ENCODE results near the gene SMOC2.
A peak's percentile ranks its signal among the peaks of the same experiment; 100 is the strongest.

SMOC2 gene

GRCh38 chr6:168612586-168612985, 171.6 kb downstream of the SMOC2 start:
- FAIRE-seq = no peak
- no peak for DNase-seq (ENCODE audit: insufficient read length, low spot score)

GRCh38 chr6:168615837-168616236, 174.9 kb downstream of the SMOC2 start:
- DNase-seq (ENCODE audit: insufficient read length, low spot score) (no peak), FAIRE-seq (no peak)

DNA sequence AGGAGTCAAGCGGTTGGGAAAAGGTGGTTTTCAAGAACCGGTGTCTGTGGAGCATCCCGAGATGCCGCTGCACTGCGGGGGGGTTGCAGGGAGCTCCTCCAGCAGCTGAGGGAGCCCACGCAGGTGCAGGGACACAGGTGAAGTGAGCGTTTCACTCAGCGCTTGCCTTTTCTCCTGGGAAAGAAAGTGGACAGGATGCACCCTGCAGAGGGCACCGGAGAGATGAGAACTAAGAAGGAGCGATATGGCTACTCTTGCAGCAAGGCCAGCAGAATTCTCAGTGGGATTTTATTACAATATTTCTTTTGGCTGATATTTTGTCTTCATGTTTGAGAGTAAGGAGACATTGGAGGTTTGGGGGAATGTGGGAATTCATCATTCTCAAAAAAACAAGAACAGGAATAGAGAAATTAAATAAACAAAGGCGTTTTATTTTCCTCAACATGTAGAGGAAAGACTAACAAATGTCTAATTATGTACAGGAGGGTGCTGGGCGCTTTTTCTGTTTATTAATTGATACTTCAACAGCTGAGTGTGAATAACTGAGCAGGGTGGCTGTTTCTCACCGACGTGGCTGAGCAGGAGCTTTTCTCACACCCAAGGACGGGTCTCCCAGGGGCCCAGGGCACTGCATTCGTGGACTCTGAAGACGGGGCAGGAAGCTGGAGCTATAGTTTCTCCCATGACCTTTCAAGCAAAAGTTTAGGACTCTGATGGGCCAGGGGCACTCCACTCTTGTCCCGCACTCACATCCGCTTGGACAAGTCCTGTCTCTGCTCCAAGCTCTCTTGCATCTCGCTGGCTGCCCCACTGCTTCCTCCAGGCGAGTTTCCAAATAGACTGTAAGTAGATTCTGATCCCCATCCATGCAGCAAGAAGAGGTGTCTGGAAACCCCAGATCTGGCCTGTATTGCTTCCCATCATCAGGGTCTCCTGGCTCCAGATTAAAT, 176.1 kb downstream of the SMOC2 start:
- FAIRE-seq (no peak), DNase-seq (ENCODE audit: insufficient read length, low spot score) (peak; percentile 35)

DNA sequence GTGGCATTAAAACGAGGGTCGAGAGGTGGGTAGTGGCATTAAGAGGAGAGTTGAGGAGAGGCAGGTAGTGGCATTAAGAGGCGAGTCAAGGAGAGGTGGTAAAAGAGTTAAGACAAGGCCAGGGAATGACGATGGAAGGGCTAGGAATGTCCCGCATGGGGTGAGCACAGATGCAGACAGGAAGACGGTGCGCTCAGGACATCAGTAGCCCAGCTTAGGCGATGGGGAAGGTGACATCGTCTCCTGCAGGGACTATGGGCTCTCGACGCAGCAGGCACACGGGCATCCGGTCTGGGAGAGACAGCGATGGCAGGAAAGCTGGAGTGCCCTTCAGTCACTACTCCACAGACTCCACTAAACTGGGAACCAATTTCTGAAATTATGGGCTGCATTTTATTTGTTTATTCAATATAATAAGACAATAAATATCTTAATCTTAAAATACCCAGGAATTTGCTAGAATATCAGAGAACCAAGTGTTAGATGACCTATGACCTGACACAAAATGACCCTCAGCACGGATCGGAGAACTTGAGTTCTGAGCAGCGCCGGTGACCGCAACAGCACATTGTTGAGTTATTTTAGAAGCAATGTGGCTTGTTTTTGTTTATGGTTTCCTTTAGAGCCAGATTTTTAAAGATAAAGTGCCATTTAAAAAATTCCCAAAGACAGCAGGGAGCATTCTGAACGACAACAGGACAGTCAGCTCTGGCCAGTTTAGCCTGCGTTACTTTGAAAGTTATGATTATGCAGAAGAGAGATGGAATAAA, 177.7 kb downstream of the SMOC2 start:
- DNase-seq (ENCODE audit: insufficient read length, low spot score) (no peak), FAIRE-seq (no peak)

- FAIRE-seq = no peak
- DNase-seq (ENCODE audit: insufficient read length, low spot score) = no peak
These were observed 178.8 kb downstream of the SMOC2 start for GRCh38 chr6:168619560-168620314.

- DNase-seq (ENCODE audit: insufficient read length, low spot score) (no peak), FAIRE-seq (no peak)
These were observed 179.6 kb downstream of the SMOC2 start for GRCh38 chr6:168620578-168620977.

GRCh38 chr6:168623736-168624135, 182.8 kb downstream of the SMOC2 start:
- FAIRE-seq = no peak
- DNase-seq (ENCODE audit: insufficient read length, low spot score) = no peak

DNA sequence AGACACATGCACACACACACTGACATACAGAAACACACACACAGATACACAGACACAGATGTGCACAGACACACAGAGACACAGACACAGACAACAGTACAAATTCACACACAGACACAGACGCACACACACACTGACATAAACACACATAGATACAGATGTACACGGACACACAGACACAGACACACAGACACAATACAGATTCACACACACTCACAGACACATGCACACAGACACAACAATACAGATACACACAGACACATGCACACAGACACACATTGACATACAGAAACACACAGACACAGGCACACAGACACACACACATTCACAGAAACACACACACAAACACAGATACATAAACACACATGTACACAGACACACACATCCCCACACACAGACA, 183.6 kb downstream of the SMOC2 start:
- no peak for DNase-seq (ENCODE audit: insufficient read length, low spot score)
- peak; percentile 74 for FAIRE-seq

DNA sequence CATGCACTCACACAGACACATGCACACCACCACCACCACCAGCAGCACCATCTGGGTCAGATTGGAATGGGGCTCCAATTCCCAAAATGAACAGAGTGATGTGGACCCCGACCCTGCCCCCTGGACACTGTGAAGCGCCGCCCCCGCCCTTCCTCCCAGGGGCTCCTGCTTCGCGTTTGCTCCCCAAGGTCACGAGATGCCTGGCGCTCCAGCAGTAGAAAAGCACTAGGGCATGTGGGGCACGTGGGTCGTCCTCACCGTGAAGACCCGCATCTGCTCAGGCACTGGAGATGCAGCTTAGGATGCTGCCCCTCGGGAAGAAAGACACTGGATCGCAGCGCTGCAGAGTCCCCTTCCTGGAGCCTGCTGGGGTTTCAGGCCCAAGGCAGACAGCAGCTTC, 184.0 kb downstream of the SMOC2 start:
- DNase-seq (ENCODE audit: insufficient read length, low spot score) = no peak
- FAIRE-seq = no peak

GRCh38 chr6:168625602-168626001, 184.6 kb downstream of the SMOC2 start:
- FAIRE-seq (no peak), DNase-seq (ENCODE audit: insufficient read length, low spot score) (no peak)

- DNase-seq (ENCODE audit: insufficient read length, low spot score) (no peak), FAIRE-seq (no peak)
These were observed 185.1 kb downstream of the SMOC2 start for GRCh38 chr6:168626046-168626602.

- FAIRE-seq = no peak
- no peak for DNase-seq (ENCODE audit: insufficient read length, low spot score)
These were observed 186.7 kb downstream of the SMOC2 start for GRCh38 chr6:168627506-168628175.

DNA sequence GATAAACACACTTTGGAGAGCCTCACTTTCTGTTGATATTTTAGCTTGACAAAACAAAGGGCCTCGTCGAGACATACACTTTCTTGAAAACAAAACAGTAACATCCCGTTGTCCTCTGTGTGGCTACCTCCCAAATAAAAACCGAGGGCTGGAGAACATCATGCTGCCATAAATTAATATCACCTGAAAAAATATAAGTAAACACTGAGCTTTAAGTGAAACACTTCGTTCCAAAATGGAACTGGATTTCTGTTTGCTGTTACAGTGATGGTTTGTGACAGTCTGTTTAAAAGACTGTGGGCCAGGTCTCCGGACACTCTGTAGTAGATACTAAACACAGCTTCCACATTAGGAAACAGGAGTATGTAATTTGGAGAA, 187.2 kb downstream of the SMOC2 start:
- DNase-seq (ENCODE audit: insufficient read length, low spot score) = no peak
- FAIRE-seq = no peak

GRCh38 chr6:168628732-168629245, 187.8 kb downstream of the SMOC2 start:
- FAIRE-seq = no peak

DNA sequence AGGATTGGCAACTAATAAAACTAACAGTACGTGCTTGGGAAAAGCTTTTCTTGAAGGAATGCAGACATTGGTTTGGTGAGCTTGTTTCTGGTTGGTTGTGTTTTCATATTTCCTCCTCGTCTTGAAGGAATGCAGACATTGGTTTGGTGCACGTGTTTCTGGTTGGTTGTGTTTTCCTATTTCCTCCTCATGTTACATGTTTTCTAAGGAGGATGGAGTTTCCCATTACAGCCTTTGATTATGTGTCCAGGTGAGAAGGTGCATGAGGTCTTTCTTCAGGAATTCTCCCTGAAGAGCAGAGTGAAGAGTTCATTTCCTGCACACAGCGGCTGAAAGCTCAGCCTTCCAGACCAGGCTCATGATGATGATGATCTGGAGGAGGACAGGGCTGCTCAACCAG, 190.6 kb downstream of the SMOC2 start:
- FAIRE-seq (no peak), DNase-seq (ENCODE audit: insufficient read length, low spot score) (no peak)

More at GRCh38 chr6:168628732-168629245, 187.8 kb downstream of the SMOC2 start:
- no peak for DNase-seq (ENCODE audit: insufficient read length, low spot score)

DNA sequence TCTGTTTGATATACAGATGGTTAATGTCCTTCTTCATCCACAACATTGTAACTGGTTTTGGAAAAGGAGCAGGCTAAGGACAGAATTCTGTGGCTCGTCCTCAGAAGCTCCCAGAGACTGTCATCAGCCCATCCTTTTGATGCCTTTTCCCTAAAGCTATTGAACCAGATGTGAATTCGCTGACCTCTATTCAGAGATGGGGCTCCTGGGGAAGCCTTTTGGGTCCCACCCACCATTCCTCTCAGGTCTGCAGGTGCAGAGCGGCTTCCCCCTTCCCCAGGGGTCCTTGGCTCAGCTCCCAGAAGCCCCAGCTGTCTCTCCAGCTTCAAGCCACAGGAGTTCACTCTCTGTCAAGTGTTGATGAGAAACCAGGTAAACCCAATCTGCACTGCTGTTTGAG, 191.7 kb downstream of the SMOC2 start:
- FAIRE-seq (no peak), DNase-seq (ENCODE audit: insufficient read length, low spot score) (no peak)

DNA sequence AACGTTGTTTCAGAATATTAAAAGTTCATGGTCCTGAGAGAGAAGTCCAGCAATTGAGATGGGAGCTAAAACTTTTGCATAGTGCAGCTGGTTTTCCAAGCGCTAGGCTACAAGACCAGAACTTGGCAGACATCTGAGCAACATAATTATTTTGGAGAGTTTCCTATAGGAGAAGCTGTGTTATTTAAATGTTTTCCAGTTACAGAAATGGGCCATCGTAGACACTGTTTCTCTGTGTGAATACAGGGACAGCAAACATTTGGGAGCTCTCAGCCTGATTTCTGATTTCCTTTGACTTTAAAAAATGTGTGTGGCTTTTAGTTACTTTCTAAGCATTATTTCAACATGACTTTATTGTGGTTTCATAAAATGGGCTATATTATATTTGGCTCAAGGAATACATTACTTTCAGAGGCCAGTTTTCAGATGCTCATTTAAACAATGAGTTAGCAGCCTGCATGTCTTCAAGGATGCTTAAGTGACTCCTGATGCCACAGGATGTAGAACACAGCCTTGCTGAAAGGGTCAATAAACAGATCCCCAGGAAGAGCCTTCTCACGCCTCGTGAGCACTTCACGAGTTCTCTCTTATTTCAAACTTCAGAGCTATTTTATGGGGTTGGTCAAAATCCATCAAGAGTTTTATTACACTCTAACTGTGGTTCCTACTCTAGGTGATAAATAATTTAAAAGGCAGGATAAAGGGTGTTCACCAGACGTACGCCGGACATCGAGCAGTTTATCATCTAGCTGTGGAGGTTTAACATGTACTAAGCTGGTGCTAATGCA, 193.8 kb downstream of the SMOC2 start:
- FAIRE-seq (no peak), DNase-seq (ENCODE audit: insufficient read length, low spot score) (no peak)

- DNase-seq (ENCODE audit: insufficient read length, low spot score) (no peak), FAIRE-seq (no peak)
These were observed 195.4 kb downstream of the SMOC2 start for GRCh38 chr6:168636147-168637004.

Measured in HTR-8/SVneo (cell line).